Brain microvascular endothelial cell (primary cell): ENCODE measurements around the gene MAPK1.
"Not testable (repeated sequence)": the region's sequence is repeated elsewhere in the genome, so short reads cannot be mapped to it uniquely, and the experiment has no call there.

ENCODE experiments used
- DNase-seq: peaks from one replicate; pipeline ENCODE4 v3.0.0-alpha.2; 2020
- H3K27ac ChIP-seq: fragments of 250-450 bp; sonication (Bioruptor Pico); 2 replicates; pipeline ENCODE4 v1.5.1; 2020; ENCODE audit warnings: mild to moderate bottlenecking, moderate library complexity
- H3K27me3 ChIP-seq: fragments of 250-450 bp; sonication (Bioruptor Pico); replicated peaks from 2 replicates; pipeline ENCODE4 v1.5.1; 2020; ENCODE audit warnings: mild to moderate bottlenecking
- H3K36me3 ChIP-seq: fragments of 250-450 bp; sonication (Bioruptor Pico); replicated peaks from 2 replicates; pipeline ENCODE4 v1.5.1; 2020; ENCODE audit warnings: mild to moderate bottlenecking
- H3K4me3 ChIP-seq: 2 replicates; pipeline ENCODE4 v1.5.1; 2011; ENCODE audit warnings: low read depth, mild to moderate bottlenecking, control low read depth, low read length, moderate library complexity
- CTCF ChIP-seq: IDR thresholded peaks from 2 replicates; pipeline ENCODE4 v1.5.1; 2011; ENCODE audit warnings: low read depth, mild to moderate bottlenecking, moderate library complexity, low read length, control low read depth, inconsistent platforms; ENCODE audit errors: missing control alignments
- in situ Hi-C: cut with HindIII; loops from 2 replicates; pipeline ENCODE4 v1.10.0; 2017; ENCODE audit warnings: low sequenced_read_pairs, low pct_ligation_motif_present

The MAPK1 gene

GRCh38 chr22:21753374-21754111 is 113.9 kb downstream of the MAPK1 start:
- Histone ChIP-seq H3K4me3 (no peak overlapping the region), H3K27me3 (peaks cover 2% of the 10 kb centered on the region), H3K27ac (no peak overlapping the region), H3K36me3 (peaks cover 8% of the 10 kb centered on the region)
- TF ChIP-seq CTCF = no peak
- DNase-seq = no peak
- in situ Hi-C loops = no loop called here

- H3K27ac ChIP-seq = no peak overlapping the region
- in situ Hi-C loops = no loop called here
- peaks cover 4% of the 10 kb centered on the region for H3K36me3 ChIP-seq
- no peak overlapping the region for H3K4me3 ChIP-seq
- DNase-seq = no peak
- H3K27me3 ChIP-seq = peaks cover 2% of the 10 kb centered on the region
- TF ChIP-seq CTCF = no peak
These were observed 115.2 kb downstream of the MAPK1 start for GRCh38 chr22:21752276-21752675.

- DNase-seq = no peak
- no peaks in the 10 kb centered on the region for H3K36me3 ChIP-seq
- H3K27ac ChIP-seq = no peak overlapping the region
- no peak overlapping the region for H3K4me3 ChIP-seq
- in situ Hi-C loops = no loop called here
- H3K27me3 ChIP-seq = peaks cover 4% of the 10 kb centered on the region
- TF ChIP-seq CTCF = no peak
These were observed 121.5 kb downstream of the MAPK1 start for GRCh38 chr22:21745948-21746347.

- in situ Hi-C loops, DNase-seq, H3K27me3 ChIP-seq, H3K36me3 ChIP-seq, H3K4me3 ChIP-seq: not testable (repeated sequence)
- H3K27ac ChIP-seq = peak overlapping the region; percentile 59
These were observed 122.5 kb downstream of the MAPK1 start for GRCh38 chr22:21744917-21745316.

- no peaks in the 10 kb centered on the region for H3K36me3 ChIP-seq
- H3K4me3 ChIP-seq = no peak overlapping the region
- peaks cover 4% of the 10 kb centered on the region for H3K27me3 ChIP-seq
- no peak overlapping the region for H3K27ac ChIP-seq
- no peak for TF ChIP-seq CTCF
- DNase-seq = no peak
- in situ Hi-C loops = no loop called here
These were observed 125.7 kb downstream of the MAPK1 start for GRCh38 chr22:21741790-21742189.

- H3K36me3 ChIP-seq = no peaks in the 10 kb centered on the region
- no peak for TF ChIP-seq CTCF
- H3K27me3 ChIP-seq = peaks cover 4% of the 10 kb centered on the region
- no peak overlapping the region for H3K27ac ChIP-seq
- H3K4me3 ChIP-seq = no peak overlapping the region
- in situ Hi-C loops = no loop called here
- no peak for DNase-seq
These were observed 126.4 kb downstream of the MAPK1 start for GRCh38 chr22:21741059-21741458.
